ENCODE results near the gene DYDC1. TPM values are rescaled to one million over a fixed set of nuclear protein-coding genes. Genes with fewer than 3 reads are reported as not detected.

Gene DYDC1
- total RNA-seq, 2 experiments from 2014 or later = not detected

GRCh38 chr10:80344912-80345311, 11.6 kb downstream of the DYDC1 start:
- POLR2A ChIA-PET = no interaction called here
- no peaks in the 10 kb centered on the region for H3K36me3 Mint-ChIP-seq (ENCODE audit: low read depth)
- CTCF ChIA-PET = no interaction called here

GRCh38 chr10:80344276-80344675, 12.3 kb downstream of the DYDC1 start:
- H3K36me3 ChIP-seq (ENCODE audit: insufficient read depth, low read length) = no peaks in the 10 kb centered on the region
- H3K4me3 ChIP-seq (ENCODE audit: low read length) = no peak overlapping the region
- H3K27ac Mint-ChIP-seq = no peak overlapping the region
- no peaks in the 10 kb centered on the region for H3K36me3 Mint-ChIP-seq (ENCODE audit: low read depth)
- ChIA-PET CTCF (no interaction called here), POLR2A (no interaction called here)
- no peaks in the 10 kb centered on the region for H3K27me3 Mint-ChIP-seq
- no peak for TF ChIP-seq CTCF (IDR thresholded peaks at IDR 0.05)
- intact Hi-C loops (cut with DNase I, micrococcal nuclease) = no loop called here
- H3K9me3 Mint-ChIP-seq = no peaks in the 10 kb centered on the region
- no peak overlapping the region for H3K27ac ChIP-seq (ENCODE audit: low read depth in 1 of 2, low read length in 2 of 2)
- no peaks in the 10 kb centered on the region for H3K4me1 ChIP-seq (ENCODE audit: insufficient read depth, low read length)
- ATAC-seq (ENCODE audit: poor library complexity) (no peak), DNase-seq (no peak)
- H3K9me3 ChIP-seq (ENCODE audit: control insufficient read depth in 1 of 2, insufficient read depth in 1 of 2, low read length in 2 of 2) = no peaks in the 10 kb centered on the region
- no peaks in the 10 kb centered on the region for H3K4me1 Mint-ChIP-seq (ENCODE audit: low read depth)
- H3K27me3 ChIP-seq (ENCODE audit: control insufficient read depth in 1 of 2, insufficient read depth in 2 of 2, low read length in 2 of 2) = no peaks in the 10 kb centered on the region
- H3K4me3 Mint-ChIP-seq = no peak overlapping the region

More at GRCh38 chr10:80344912-80345311, 11.6 kb downstream of the DYDC1 start:
- Mint-ChIP-seq H3K27me3 (peaks cover 1% of the 10 kb centered on the region), H3K4me3 (no peak overlapping the region), H3K9me3 (no peaks in the 10 kb centered on the region), H3K27ac (no peak overlapping the region), H3K4me1 (ENCODE audit: low read depth) (no peaks in the 10 kb centered on the region)
- intact Hi-C loops (cut with DNase I, micrococcal nuclease) = no loop called here
- no peak for ATAC-seq (ENCODE audit: poor library complexity)
- H3K9me3 ChIP-seq (ENCODE audit: control insufficient read depth in 1 of 2, insufficient read depth in 1 of 2, low read length in 2 of 2) = no peaks in the 10 kb centered on the region
- H3K4me3 ChIP-seq (ENCODE audit: low read length) = no peak overlapping the region
- DNase-seq = no peak
- H3K27ac ChIP-seq (ENCODE audit: low read depth in 1 of 2, low read length in 2 of 2) = no peak overlapping the region
- no peaks in the 10 kb centered on the region for H3K36me3 ChIP-seq (ENCODE audit: insufficient read depth, low read length)
- no peak for TF ChIP-seq CTCF (IDR thresholded peaks at IDR 0.05)
- no peaks in the 10 kb centered on the region for H3K4me1 ChIP-seq (ENCODE audit: insufficient read depth, low read length)
- H3K27me3 ChIP-seq (ENCODE audit: control insufficient read depth in 1 of 2, insufficient read depth in 2 of 2, low read length in 2 of 2) = no peaks in the 10 kb centered on the region

- H3K4me3 ChIP-seq (ENCODE audit: low read length) = no peak overlapping the region
- DNase-seq = no peak
- no peaks in the 10 kb centered on the region for H3K36me3 ChIP-seq (ENCODE audit: insufficient read depth, low read length)
- no peaks in the 10 kb centered on the region for H3K4me1 ChIP-seq (ENCODE audit: insufficient read depth, low read length)
- POLR2A ChIA-PET = no interaction called here
- no peak for TF ChIP-seq CTCF (IDR thresholded peaks at IDR 0.05)
- Mint-ChIP-seq H3K27me3 (no peaks in the 10 kb centered on the region), H3K36me3 (ENCODE audit: low read depth) (no peaks in the 10 kb centered on the region), H3K9me3 (no peaks in the 10 kb centered on the region), H3K4me3 (no peak overlapping the region), H3K4me1 (ENCODE audit: low read depth) (no peaks in the 10 kb centered on the region), H3K27ac (no peak overlapping the region)
- ATAC-seq (ENCODE audit: poor library complexity) = no peak
- H3K27ac ChIP-seq (ENCODE audit: low read depth in 1 of 2, low read length in 2 of 2) = no peak overlapping the region
- CTCF ChIA-PET = no interaction called here
- peaks cover 7 to 13% of the 10 kb centered on the region in 2 experiments for H3K27me3 ChIP-seq (ENCODE audit: control insufficient read depth in 1 of 2, insufficient read depth in 2 of 2, low read length in 2 of 2)
- H3K9me3 ChIP-seq (ENCODE audit: control insufficient read depth in 1 of 2, insufficient read depth in 1 of 2, low read length in 2 of 2) = no peaks in the 10 kb centered on the region
- intact Hi-C loops (cut with DNase I, micrococcal nuclease) = no loop called here
Measured at GRCh38 chr10:80333983-80334382, 22.6 kb downstream of the DYDC1 start.
